ENCODE measurements around the gene IL17RE.
"Not testable (repeated sequence)": the region's sequence is repeated elsewhere in the genome, so short reads cannot be mapped to it uniquely, and the experiment has no call there.

The IL17RE gene

GRCh38 chr3:9879830-9880549, 22.7 kb upstream of the IL17RE start, which contains the start of gene CIDEC:
Gene CIDEC (minus strand): TSS chr3:9880253. CDS start chr3:9878486, 1,767 bp downstream.
- DNase-seq (ENCODE audit: low spot score) (no peak), FAIRE-seq (no peak)

- no peak for FAIRE-seq
- DNase-seq (ENCODE audit: low spot score): no peak
Measured at GRCh38 chr3:9881441-9881840, 21.2 kb upstream of the IL17RE start.

- peak; percentile 17 for DNase-seq (ENCODE audit: low spot score)
- no peak for FAIRE-seq
Measured at GRCh38 chr3:9883706-9884554, 18.7 kb upstream of the IL17RE start.

GRCh38 chr3:9884555-9885165, 18.0 kb upstream of the IL17RE start:
- FAIRE-seq: no peak
- DNase-seq (ENCODE audit: low spot score): peak; percentile 85

GRCh38 chr3:9886328-9886727, 16.3 kb upstream of the IL17RE start:
- no peak for DNase-seq (ENCODE audit: low spot score)
- FAIRE-seq: no peak

- DNase-seq (ENCODE audit: low spot score) (no peak), FAIRE-seq (no peak)
Measured at GRCh38 chr3:9887480-9887879, 15.2 kb upstream of the IL17RE start.

GRCh38 chr3:9888540-9888939, 14.1 kb upstream of the IL17RE start:
- DNase-seq (ENCODE audit: low spot score) (no peak), FAIRE-seq (no peak)

GRCh38 chr3:9889405-9889804, 13.2 kb upstream of the IL17RE start:
- no peak for FAIRE-seq
- DNase-seq (ENCODE audit: low spot score): no peak

GRCh38 chr3:9890249-9891071, 12.2 kb upstream of the IL17RE start, which contains the start of gene JAGN1:
Gene JAGN1 (plus strand): TSS chr3:9890610. CDS start chr3:9890723, 113 bp downstream.
- no peak for FAIRE-seq
- peak; percentile 92 for DNase-seq (ENCODE audit: low spot score)

GRCh38 chr3:9891072-9891622, 11.5 kb upstream of the IL17RE start:
- FAIRE-seq (no peak), DNase-seq (ENCODE audit: low spot score) (no peak)

- DNase-seq (ENCODE audit: low spot score) (no peak), FAIRE-seq (no peak)
Measured at GRCh38 chr3:9893739-9894138, 8.9 kb upstream of the IL17RE start.

GRCh38 chr3:9895715-9896114, 6.9 kb upstream of the IL17RE start:
- FAIRE-seq: not testable (repeated sequence)

GRCh38 chr3:9896755-9897407, 5.8 kb upstream of the IL17RE start:
- not testable (repeated sequence) for FAIRE-seq; DNase-seq (ENCODE audit: low spot score)

More at GRCh38 chr3:9895715-9896114, 6.9 kb upstream of the IL17RE start:
- not testable (repeated sequence) for DNase-seq (ENCODE audit: low spot score)

- peak; percentile 31 for DNase-seq (ENCODE audit: low spot score)
- no peak for FAIRE-seq
Measured at GRCh38 chr3:9897408-9898372, 5.0 kb upstream of the IL17RE start.

GRCh38 chr3:9898467-9899241, 4.0 kb upstream of the IL17RE start:
- DNase-seq (ENCODE audit: low spot score) (no peak), FAIRE-seq (no peak)

- FAIRE-seq (no peak), DNase-seq (ENCODE audit: low spot score) (no peak)
Measured at GRCh38 chr3:9899289-9899791, 3.3 kb upstream of the IL17RE start.

GRCh38 chr3:9900965-9901415, 1.7 kb upstream of the IL17RE start:
- DNase-seq (ENCODE audit: low spot score); FAIRE-seq: not testable (repeated sequence)

GRCh38 chr3:9901967-9902366, 681 bp upstream of the IL17RE start:
- FAIRE-seq (no peak), DNase-seq (ENCODE audit: low spot score) (no peak)
